Left hindlimb (tissue), 1 donor: ENCODE measurements around the gene EFCAB6.

Experiments
- DNase-seq: peaks from one replicate; pipeline ENCODE4 v3.0.0-alpha.2; 2018

EFCAB6 gene

GRCh38 chr22:43802897-43803495 is 9.1 kb downstream of the EFCAB6 start:
- no peak for DNase-seq

- no peak for DNase-seq
Observed at GRCh38 chr22:43800970-43801369, 11.1 kb downstream of the EFCAB6 start.

- DNase-seq, result no peak
Observed at GRCh38 chr22:43798492-43798891, 13.6 kb downstream of the EFCAB6 start.

GRCh38 chr22:43796567-43796966 is 15.5 kb downstream of the EFCAB6 start:
- peak; percentile 36 for DNase-seq

- no peak for DNase-seq
Observed at GRCh38 chr22:43795320-43795719, 16.8 kb downstream of the EFCAB6 start.

- DNase-seq, result no peak
Observed at GRCh38 chr22:43792905-43793304, 19.2 kb downstream of the EFCAB6 start.

- no peak for DNase-seq
Observed at GRCh38 chr22:43789452-43789851, 22.7 kb downstream of the EFCAB6 start.

- no peak for DNase-seq
Observed at GRCh38 chr22:43783777-43784176, 28.3 kb downstream of the EFCAB6 start.

GRCh38 chr22:43782448-43782847 is 29.7 kb downstream of the EFCAB6 start:
- no peak for DNase-seq

- DNase-seq, result no peak
Observed at GRCh38 chr22:43777286-43777685, 34.8 kb downstream of the EFCAB6 start.

- DNase-seq, result no peak
Observed at GRCh38 chr22:43776081-43776670, 35.9 kb downstream of the EFCAB6 start.

- DNase-seq, result no peak
Observed at GRCh38 chr22:43774318-43774915, 37.7 kb downstream of the EFCAB6 start.

GRCh38 chr22:43772831-43773230 is 39.3 kb downstream of the EFCAB6 start:
- DNase-seq, result no peak

- no peak for DNase-seq
Observed at GRCh38 chr22:43755452-43755851, 56.7 kb downstream of the EFCAB6 start.

- no peak for DNase-seq
Observed at GRCh38 chr22:43755011-43755410, 57.1 kb downstream of the EFCAB6 start.

GRCh38 chr22:43754176-43754575 is 57.9 kb downstream of the EFCAB6 start:
- DNase-seq, result no peak

- no peak for DNase-seq
Observed at GRCh38 chr22:43753688-43754087, 58.4 kb downstream of the EFCAB6 start.

GRCh38 chr22:43750751-43751150 is 61.4 kb downstream of the EFCAB6 start:
- no peak for DNase-seq

GRCh38 chr22:43749473-43749872 is 62.6 kb downstream of the EFCAB6 start:
- no peak for DNase-seq

- no peak for DNase-seq
Observed at GRCh38 chr22:43747877-43748276, 64.2 kb downstream of the EFCAB6 start.

- no peak for DNase-seq
Observed at GRCh38 chr22:43747058-43747457, 65.0 kb downstream of the EFCAB6 start.

- DNase-seq, result no peak
Observed at GRCh38 chr22:43745783-43746356, 66.2 kb downstream of the EFCAB6 start.

- no peak for DNase-seq
Observed at GRCh38 chr22:43745411-43745770, 66.7 kb downstream of the EFCAB6 start.

GRCh38 chr22:43744700-43745410 is 67.2 kb downstream of the EFCAB6 start:
- no peak for DNase-seq
